ENCODE results near the gene LHPP.

Gene LHPP

GRCh38 chr10:124573726-124574455, 112.3 kb downstream of the LHPP start:
- Histone ChIP-seq H3K9ac (ENCODE audit: low read length in 5 of 5) (no peak overlapping the region), H3K9me3 (ENCODE audit: control insufficient read depth in 5 of 5, low read length in 5 of 5) (no peaks in the 10 kb centered on the region), H3K27me3 (ENCODE audit: control insufficient read depth in 5 of 5, insufficient read depth in 4 of 5, low read length in 5 of 5) (no peaks in the 10 kb centered on the region), H3K27ac (ENCODE audit: low read depth, low read length) (no peak overlapping the region), H3K4me3 (ENCODE audit: low read depth in 1 of 5, low read length in 5 of 5) (no peak overlapping the region), H3K36me3 (ENCODE audit: control insufficient read depth in 5 of 5, insufficient read depth in 5 of 5, low read length in 5 of 5) (no peaks in the 10 kb centered on the region), H3K4me1 (ENCODE audit: control insufficient read depth in 5 of 5, insufficient read depth in 5 of 5, low read length in 5 of 5) (peaks cover 1 to 26% (median 19%) of the 10 kb centered on the region in 5 donors)

GRCh38 chr10:124574456-124575070, 112.9 kb downstream of the LHPP start:
- Histone ChIP-seq H3K4me3 (ENCODE audit: low read depth in 1 of 5, low read length in 5 of 5) (no peak overlapping the region), H3K4me1 (ENCODE audit: control insufficient read depth in 5 of 5, insufficient read depth in 5 of 5, low read length in 5 of 5) (peaks cover 1 to 24% (median 13%) of the 10 kb centered on the region in 5 donors), H3K9me3 (ENCODE audit: control insufficient read depth in 5 of 5, low read length in 5 of 5) (no peaks in the 10 kb centered on the region), H3K27me3 (ENCODE audit: control insufficient read depth in 5 of 5, insufficient read depth in 4 of 5, low read length in 5 of 5) (no peaks in the 10 kb centered on the region), H3K9ac (ENCODE audit: low read length in 5 of 5) (no peak overlapping the region), H3K36me3 (ENCODE audit: control insufficient read depth in 5 of 5, insufficient read depth in 5 of 5, low read length in 5 of 5) (no peaks in the 10 kb centered on the region), H3K27ac (ENCODE audit: low read depth, low read length) (no peak overlapping the region)

GRCh38 chr10:124575107-124576035, 113.7 kb downstream of the LHPP start:
- Histone ChIP-seq H3K4me3 (ENCODE audit: low read depth in 1 of 5, low read length in 5 of 5) (no peak overlapping the region), H3K4me1 (ENCODE audit: control insufficient read depth in 5 of 5, insufficient read depth in 5 of 5, low read length in 5 of 5) (peaks cover 1 to 16% (median 7%) of the 10 kb centered on the region in 5 donors), H3K27me3 (ENCODE audit: control insufficient read depth in 5 of 5, insufficient read depth in 4 of 5, low read length in 5 of 5) (no peaks in the 10 kb centered on the region), H3K9ac (ENCODE audit: low read length in 5 of 5) (no peak overlapping the region), H3K9me3 (ENCODE audit: control insufficient read depth in 5 of 5, low read length in 5 of 5) (peaks cover 0 to 2% (median 0%) of the 10 kb centered on the region in 5 donors), H3K27ac (ENCODE audit: low read depth, low read length) (no peak overlapping the region), H3K36me3 (ENCODE audit: control insufficient read depth in 5 of 5, insufficient read depth in 5 of 5, low read length in 5 of 5) (no peaks in the 10 kb centered on the region)

- peaks cover 0 to 3% (median 0%) of the 10 kb centered on the region in 5 donors for H3K9me3 ChIP-seq (ENCODE audit: control insufficient read depth in 5 of 5, low read length in 5 of 5)
- H3K36me3 ChIP-seq (ENCODE audit: control insufficient read depth in 5 of 5, insufficient read depth in 5 of 5, low read length in 5 of 5): no peaks in the 10 kb centered on the region
- peaks cover 1 to 16% (median 7%) of the 10 kb centered on the region in 5 donors for H3K4me1 ChIP-seq (ENCODE audit: control insufficient read depth in 5 of 5, insufficient read depth in 5 of 5, low read length in 5 of 5)
- H3K27ac ChIP-seq (ENCODE audit: low read depth, low read length): no peak overlapping the region
- H3K27me3 ChIP-seq (ENCODE audit: control insufficient read depth in 5 of 5, insufficient read depth in 4 of 5, low read length in 5 of 5): no peaks in the 10 kb centered on the region
- no peak overlapping the region for H3K9ac ChIP-seq (ENCODE audit: low read length in 5 of 5)
- no peak overlapping the region for H3K4me3 ChIP-seq (ENCODE audit: low read depth in 1 of 5, low read length in 5 of 5)
These were observed 115.2 kb downstream of the LHPP start for GRCh38 chr10:124576526-124577420.

GRCh38 chr10:124577651-124578050, 116.0 kb downstream of the LHPP start:
- H3K4me1 ChIP-seq (ENCODE audit: control insufficient read depth in 5 of 5, insufficient read depth in 5 of 5, low read length in 5 of 5): peaks cover 1 to 16% (median 7%) of the 10 kb centered on the region in 5 donors
- no peak overlapping the region for H3K4me3 ChIP-seq (ENCODE audit: low read depth in 1 of 5, low read length in 5 of 5)
- peaks cover 0 to 3% (median 0%) of the 10 kb centered on the region in 5 donors for H3K9me3 ChIP-seq (ENCODE audit: control insufficient read depth in 5 of 5, low read length in 5 of 5)
- no peaks in the 10 kb centered on the region for H3K36me3 ChIP-seq (ENCODE audit: control insufficient read depth in 5 of 5, insufficient read depth in 5 of 5, low read length in 5 of 5)
- H3K27ac ChIP-seq (ENCODE audit: low read depth, low read length): no peak overlapping the region
- H3K27me3 ChIP-seq (ENCODE audit: control insufficient read depth in 5 of 5, insufficient read depth in 4 of 5, low read length in 5 of 5): no peaks in the 10 kb centered on the region
- H3K9ac ChIP-seq (ENCODE audit: low read length in 5 of 5): no peak overlapping the region

GRCh38 chr10:124578231-124579010, 116.8 kb downstream of the LHPP start:
- peak overlapping the region in 1 of 5 donors; percentile 47 for H3K9ac ChIP-seq (ENCODE audit: low read length in 5 of 5)
- peaks cover 0 to 3% (median 0%) of the 10 kb centered on the region in 5 donors for H3K9me3 ChIP-seq (ENCODE audit: control insufficient read depth in 5 of 5, low read length in 5 of 5)
- no peaks in the 10 kb centered on the region for H3K27me3 ChIP-seq (ENCODE audit: control insufficient read depth in 5 of 5, insufficient read depth in 4 of 5, low read length in 5 of 5)
- H3K4me3 ChIP-seq (ENCODE audit: low read depth in 1 of 5, low read length in 5 of 5): peak overlapping the region in 1 of 5 donors; percentile 10
- no peak overlapping the region for H3K27ac ChIP-seq (ENCODE audit: low read depth, low read length)
- H3K4me1 ChIP-seq (ENCODE audit: control insufficient read depth in 5 of 5, insufficient read depth in 5 of 5, low read length in 5 of 5): peaks cover 1 to 16% (median 7%) of the 10 kb centered on the region in 5 donors
- no peaks in the 10 kb centered on the region for H3K36me3 ChIP-seq (ENCODE audit: control insufficient read depth in 5 of 5, insufficient read depth in 5 of 5, low read length in 5 of 5)

- Histone ChIP-seq H3K9ac (ENCODE audit: low read length in 5 of 5) (peak overlapping the region in 1 of 5 donors; percentile 47), H3K9me3 (ENCODE audit: control insufficient read depth in 5 of 5, low read length in 5 of 5) (peaks cover 0 to 3% (median 0%) of the 10 kb centered on the region in 5 donors), H3K4me1 (ENCODE audit: control insufficient read depth in 5 of 5, insufficient read depth in 5 of 5, low read length in 5 of 5) (peaks cover 1 to 16% (median 7%) of the 10 kb centered on the region in 5 donors), H3K4me3 (ENCODE audit: low read depth in 1 of 5, low read length in 5 of 5) (peak overlapping the region in 1 of 5 donors; percentile 10), H3K36me3 (ENCODE audit: control insufficient read depth in 5 of 5, insufficient read depth in 5 of 5, low read length in 5 of 5) (no peaks in the 10 kb centered on the region), H3K27me3 (ENCODE audit: control insufficient read depth in 5 of 5, insufficient read depth in 4 of 5, low read length in 5 of 5) (no peaks in the 10 kb centered on the region), H3K27ac (ENCODE audit: low read depth, low read length) (no peak overlapping the region)
These were observed 117.4 kb downstream of the LHPP start for GRCh38 chr10:124579011-124579399.

- H3K4me3 ChIP-seq (ENCODE audit: low read depth in 1 of 5, low read length in 5 of 5): no peak overlapping the region
- peaks cover 0 to 5% (median 0%) of the 10 kb centered on the region in 5 donors for H3K9me3 ChIP-seq (ENCODE audit: control insufficient read depth in 5 of 5, low read length in 5 of 5)
- H3K9ac ChIP-seq (ENCODE audit: low read length in 5 of 5): no peak overlapping the region
- H3K36me3 ChIP-seq (ENCODE audit: control insufficient read depth in 5 of 5, insufficient read depth in 5 of 5, low read length in 5 of 5): no peaks in the 10 kb centered on the region
- no peak overlapping the region for H3K27ac ChIP-seq (ENCODE audit: low read depth, low read length)
- H3K27me3 ChIP-seq (ENCODE audit: control insufficient read depth in 5 of 5, insufficient read depth in 4 of 5, low read length in 5 of 5): no peaks in the 10 kb centered on the region
- H3K4me1 ChIP-seq (ENCODE audit: control insufficient read depth in 5 of 5, insufficient read depth in 5 of 5, low read length in 5 of 5): peaks cover 3 to 12% (median 11%) of the 10 kb centered on the region in 5 donors
These were observed 124.5 kb downstream of the LHPP start for GRCh38 chr10:124586142-124586541.

Measured in subcutaneous abdominal adipose tissue (tissue), 5 donors.